KMS-11 (cell line): ENCODE results near the gene DNAJB1.
A peak's percentile ranks its signal among the peaks of the same experiment; 100 is the strongest.

Experiments
- H2AFZ ChIP-seq: fragments of 200-600 bp; sonication (generic); 2 replicates; pipeline ENCODE4 v1.6.1; 2016; ENCODE audit warnings: antibody characterized with exemption, mixed run types, low read depth
- H3K27ac ChIP-seq: fragments of 200-600 bp; sonication (generic); 2 replicates; pipeline ENCODE4 v1.6.1; 2016; ENCODE audit warnings: mild to moderate bottlenecking, mixed run types
- H3K27me3 ChIP-seq: fragments of 200-600 bp; sonication (generic); 2 replicates; pipeline ENCODE4 v1.6.1; 2017; ENCODE audit warnings: mild to moderate bottlenecking, low read depth, mixed run types, moderate library complexity; ENCODE audit not compliant: insufficient read depth
- H3K36me3 ChIP-seq: fragments of 200-600 bp; sonication (generic); 2 replicates; pipeline ENCODE4 v1.6.1; 2017; ENCODE audit warnings: mild to moderate bottlenecking, mixed run types; ENCODE audit not compliant: insufficient read depth
- H3K4me1 ChIP-seq: fragments of 200-600 bp; sonication (generic); 2 replicates; pipeline ENCODE4 v1.6.1; 2016; ENCODE audit warnings: mild to moderate bottlenecking, low read depth, mixed run types; ENCODE audit not compliant: poor library complexity, severe bottlenecking
- H3K4me2 ChIP-seq: fragments of 200-600 bp; sonication (generic); 2 replicates; pipeline ENCODE4 v1.7.0; 2016; ENCODE audit warnings: mild to moderate bottlenecking, mixed run types
- H3K4me3 ChIP-seq: fragments of 200-600 bp; sonication (generic); IDR thresholded peaks from 2 replicates; pipeline ENCODE4 v1.6.1; 2017; ENCODE audit warnings: low read depth, low read length, mixed read lengths; ENCODE audit not compliant: insufficient read depth
- H3K79me2 ChIP-seq: fragments of 200-600 bp; sonication (generic); 2 replicates; pipeline ENCODE4 v1.6.1; 2016; ENCODE audit warnings: low read depth, mixed run types; ENCODE audit not compliant: insufficient read depth
- H3K9ac ChIP-seq: fragments of 200-600 bp; sonication (generic); 2 replicates; pipeline ENCODE4 v1.6.1; 2016; ENCODE audit warnings: mild to moderate bottlenecking, mixed run types
- H4K20me1 ChIP-seq: fragments of 200-600 bp; sonication (generic); 2 replicates; pipeline ENCODE4 v1.6.1; 2016; ENCODE audit warnings: mild to moderate bottlenecking, mixed run types; ENCODE audit not compliant: insufficient read depth
- TF ChIP-seq, protein P1 (sequence below): fragments of 200-600 bp; sonication (generic); conservative IDR thresholded peaks from 2 replicates; pipeline ENCODE4 v1.6.1; 2017; ENCODE audit warnings: low read depth, mild to moderate bottlenecking, antibody characterized with exemption, low read length, moderate library complexity, mixed read lengths

The DNAJB1 gene

GRCh38 chr19:14516048-14516534, 2.1 kb downstream of the DNAJB1 start:
- Histone ChIP-seq H3K27ac (no peak overlapping the region), H3K36me3 (peaks cover 10% of the 10 kb centered on the region; the same call in 1 of the 2 replicates), H3K79me2 (peaks cover 23% of the 10 kb centered on the region), H3K4me3 (no peak overlapping the region), H3K4me2 (peak overlapping the region; percentile 79), H4K20me1 (peaks cover 17% of the 10 kb centered on the region; the same call in 1 of the 2 replicates), H3K27me3 (no peaks in the 10 kb centered on the region), H2AFZ (no peak overlapping the region), H3K9ac (no peak overlapping the region), H3K4me1 (peaks cover 22% of the 10 kb centered on the region)
- TF ChIP-seq, protein P1, sequence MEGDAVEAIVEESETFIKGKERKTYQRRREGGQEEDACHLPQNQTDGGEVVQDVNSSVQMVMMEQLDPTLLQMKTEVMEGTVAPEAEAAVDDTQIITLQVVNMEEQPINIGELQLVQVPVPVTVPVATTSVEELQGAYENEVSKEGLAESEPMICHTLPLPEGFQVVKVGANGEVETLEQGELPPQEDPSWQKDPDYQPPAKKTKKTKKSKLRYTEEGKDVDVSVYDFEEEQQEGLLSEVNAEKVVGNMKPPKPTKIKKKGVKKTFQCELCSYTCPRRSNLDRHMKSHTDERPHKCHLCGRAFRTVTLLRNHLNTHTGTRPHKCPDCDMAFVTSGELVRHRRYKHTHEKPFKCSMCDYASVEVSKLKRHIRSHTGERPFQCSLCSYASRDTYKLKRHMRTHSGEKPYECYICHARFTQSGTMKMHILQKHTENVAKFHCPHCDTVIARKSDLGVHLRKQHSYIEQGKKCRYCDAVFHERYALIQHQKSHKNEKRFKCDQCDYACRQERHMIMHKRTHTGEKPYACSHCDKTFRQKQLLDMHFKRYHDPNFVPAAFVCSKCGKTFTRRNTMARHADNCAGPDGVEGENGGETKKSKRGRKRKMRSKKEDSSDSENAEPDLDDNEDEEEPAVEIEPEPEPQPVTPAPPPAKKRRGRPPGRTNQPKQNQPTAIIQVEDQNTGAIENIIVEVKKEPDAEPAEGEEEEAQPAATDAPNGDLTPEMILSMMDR, result no peak

- H3K27ac ChIP-seq, result no peak overlapping the region
- peaks cover 23% of the 10 kb centered on the region for H3K79me2 ChIP-seq
- no peak overlapping the region for H3K9ac ChIP-seq
- TF ChIP-seq, protein P1, result no peak
- H3K4me1 ChIP-seq, result peaks cover 22% of the 10 kb centered on the region
- H3K4me2 ChIP-seq, result peak overlapping the region; percentile 17; the same call in 1 of the 2 replicates
- H3K36me3 ChIP-seq, result peaks cover 10% of the 10 kb centered on the region; the same call in 1 of the 2 replicates
- H3K27me3 ChIP-seq, result no peaks in the 10 kb centered on the region
- no peak overlapping the region for H3K4me3 ChIP-seq
- no peak overlapping the region for H2AFZ ChIP-seq
- peaks cover 17% of the 10 kb centered on the region; the same call in 1 of the 2 replicates for H4K20me1 ChIP-seq
Measured at GRCh38 chr19:14515501-14516047, 2.6 kb downstream of the DNAJB1 start.

- no peak overlapping the region for H3K9ac ChIP-seq
Measured at GRCh38 chr19:14514215-14514863, 3.9 kb downstream of the DNAJB1 start.

DNA sequence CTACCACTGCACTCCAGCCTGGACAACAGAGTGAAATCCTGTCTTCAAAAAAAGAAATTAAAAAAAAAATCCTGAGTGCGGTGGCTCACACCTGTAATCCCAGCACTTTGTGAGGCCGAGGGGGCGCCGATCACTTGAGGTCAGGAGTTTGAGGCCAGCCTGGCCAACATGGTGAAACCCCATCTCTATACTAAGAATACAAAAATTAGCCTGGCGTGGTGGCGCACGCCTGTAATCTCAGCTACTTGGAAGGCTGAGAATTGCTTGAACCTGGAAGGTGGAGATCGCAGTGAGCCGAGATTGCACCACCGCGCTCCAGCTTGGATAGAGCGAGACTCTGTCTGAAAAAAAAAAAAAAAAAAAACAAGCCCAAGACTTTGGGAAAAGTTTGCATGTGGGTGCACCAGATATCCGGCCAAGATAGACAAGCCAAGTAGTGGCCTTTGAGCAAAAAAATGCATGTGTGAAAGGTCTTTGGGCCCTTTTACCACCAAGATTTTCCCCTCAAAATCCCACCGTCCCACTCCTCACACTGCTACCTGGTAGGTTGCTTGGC, 5.7 kb downstream of the DNAJB1 start:
- no peaks in the 10 kb centered on the region for H3K27me3 ChIP-seq
- no peak overlapping the region for H3K9ac ChIP-seq
- peaks cover 25% of the 10 kb centered on the region for H3K4me1 ChIP-seq
- H3K4me2 ChIP-seq, result no peak overlapping the region
- H4K20me1 ChIP-seq, result peaks cover 17% of the 10 kb centered on the region; the same call in 1 of the 2 replicates
- H3K79me2 ChIP-seq, result peaks cover 18% of the 10 kb centered on the region
- TF ChIP-seq, protein P1, result no peak
- H3K4me3 ChIP-seq, result no peak overlapping the region
- H3K36me3 ChIP-seq, result peaks cover 10% of the 10 kb centered on the region; the same call in 1 of the 2 replicates
- no peak overlapping the region for H3K27ac ChIP-seq
- H2AFZ ChIP-seq, result no peak overlapping the region

More at GRCh38 chr19:14514215-14514863, 3.9 kb downstream of the DNAJB1 start:
- peaks cover 10% of the 10 kb centered on the region; the same call in 1 of the 2 replicates for H3K36me3 ChIP-seq
- H3K27me3 ChIP-seq, result no peaks in the 10 kb centered on the region
- H2AFZ ChIP-seq, result no peak overlapping the region
- no peak overlapping the region for H3K4me2 ChIP-seq
- TF ChIP-seq, protein P1, result no peak
- H3K79me2 ChIP-seq, result peaks cover 23% of the 10 kb centered on the region
- H3K27ac ChIP-seq, result no peak overlapping the region
- no peak overlapping the region for H3K4me3 ChIP-seq
- peaks cover 17% of the 10 kb centered on the region; the same call in 1 of the 2 replicates for H4K20me1 ChIP-seq
- peaks cover 22% of the 10 kb centered on the region for H3K4me1 ChIP-seq
